Frontal cortex (tissue), 4 donors: Measurements from ENCODE around the gene IQCE. TPM values are rescaled to one million over a fixed set of nuclear protein-coding genes. Genes with fewer than 3 reads are reported as not detected.

ENCODE experiments used
- DNase-seq, 2 donors: peaks; one replicate each; pipeline ENCODE4 v3.0.0; 2012; ENCODE audit warnings: low spot score in 2 of 2
- FAIRE-seq: peaks from 2 replicates; lab custom pipeline; 2012; peaks lifted over from hg19 to GRCh38; lab: Jason Lieb, UNC
- total RNA-seq: library from RNA; depleted of rRNA; stranded (reverse); fragments of >200 nt; gene quantifications from one replicate; pipeline ENCODE4 v1.2.3, GENCODE V29; 2014
- donor health status: control.
- donor health status: control.
- donor health status: control.

IQCE gene
- 17.9 TPM for total RNA-seq

- peak; percentile 87 to 92 for DNase-seq
- FAIRE-seq, result no peak
These were observed at the start of gene IQCE for GRCh38 chr7:2558629-2559282. Gene IQCE (plus strand): TSS chr7:2558979. CDS start chr7:2559182, 203 bp downstream.

GRCh38 chr7:2509298-2509906 is 49.4 kb upstream of the IQCE start:
- FAIRE-seq, result no peak

GRCh38 chr7:2510130-2510776 is 48.5 kb upstream of the IQCE start:
- DNase-seq (no peak), FAIRE-seq (no peak)

More at GRCh38 chr7:2509298-2509906, 49.4 kb upstream of the IQCE start:
- DNase-seq, result no peak

- DNase-seq, result no peak
- no peak for FAIRE-seq
These were observed 47.6 kb upstream of the IQCE start for GRCh38 chr7:2510909-2511768.

- FAIRE-seq, result no peak
- DNase-seq, result no peak
These were observed 47.0 kb upstream of the IQCE start for GRCh38 chr7:2511769-2512168.

GRCh38 chr7:2512179-2512661 is 46.6 kb upstream of the IQCE start:
- no peak for DNase-seq
- FAIRE-seq, result no peak

GRCh38 chr7:2512713-2513112 is 46.1 kb upstream of the IQCE start:
- DNase-seq (no peak), FAIRE-seq (no peak)

GRCh38 chr7:2513702-2514101 is 45.1 kb upstream of the IQCE start:
- no peak for FAIRE-seq

GRCh38 chr7:2514473-2515423 is 44.0 kb upstream of the IQCE start:
- FAIRE-seq (no peak), DNase-seq (no peak)

More at GRCh38 chr7:2513702-2514101, 45.1 kb upstream of the IQCE start:
- DNase-seq, result no peak

- FAIRE-seq, result no peak
These were observed 43.2 kb upstream of the IQCE start for GRCh38 chr7:2515424-2516193.

GRCh38 chr7:2516194-2516555 is 42.6 kb upstream of the IQCE start:
- FAIRE-seq (no peak), DNase-seq (no peak)

More at GRCh38 chr7:2515424-2516193, 43.2 kb upstream of the IQCE start:
- DNase-seq, result no peak

GRCh38 chr7:2517026-2517425 is 41.8 kb upstream of the IQCE start:
- no peak for FAIRE-seq
- no peak for DNase-seq

GRCh38 chr7:2517678-2518507 is 40.9 kb upstream of the IQCE start:
- no peak for FAIRE-seq
- no peak for DNase-seq

GRCh38 chr7:2518737-2519118 is 40.1 kb upstream of the IQCE start:
- FAIRE-seq (no peak), DNase-seq (no peak)

- DNase-seq (peak; percentile 100), FAIRE-seq (no peak)
These were observed 39.5 kb upstream of the IQCE start, which contains the start of gene LFNG for GRCh38 chr7:2519119-2519930. Gene LFNG (plus strand): TSS chr7:2519774. CDS start chr7:2519862, 88 bp downstream.

- FAIRE-seq (no peak), DNase-seq (no peak)
These were observed 38.5 kb upstream of the IQCE start for GRCh38 chr7:2520131-2520760.
